ENCODE results near the gene NBAS. TPM values are rescaled to one million over a fixed set of nuclear protein-coding genes. Genes with fewer than 3 reads are reported as not detected.
"Not testable (repeated sequence)": the region's sequence is repeated elsewhere in the genome, so short reads cannot be mapped to it uniquely, and the experiment has no call there.

NBAS gene
- total and polyA plus RNA-seq, 8 donors: 26.6 to 36.7 (median 31.1) TPM

DNA sequence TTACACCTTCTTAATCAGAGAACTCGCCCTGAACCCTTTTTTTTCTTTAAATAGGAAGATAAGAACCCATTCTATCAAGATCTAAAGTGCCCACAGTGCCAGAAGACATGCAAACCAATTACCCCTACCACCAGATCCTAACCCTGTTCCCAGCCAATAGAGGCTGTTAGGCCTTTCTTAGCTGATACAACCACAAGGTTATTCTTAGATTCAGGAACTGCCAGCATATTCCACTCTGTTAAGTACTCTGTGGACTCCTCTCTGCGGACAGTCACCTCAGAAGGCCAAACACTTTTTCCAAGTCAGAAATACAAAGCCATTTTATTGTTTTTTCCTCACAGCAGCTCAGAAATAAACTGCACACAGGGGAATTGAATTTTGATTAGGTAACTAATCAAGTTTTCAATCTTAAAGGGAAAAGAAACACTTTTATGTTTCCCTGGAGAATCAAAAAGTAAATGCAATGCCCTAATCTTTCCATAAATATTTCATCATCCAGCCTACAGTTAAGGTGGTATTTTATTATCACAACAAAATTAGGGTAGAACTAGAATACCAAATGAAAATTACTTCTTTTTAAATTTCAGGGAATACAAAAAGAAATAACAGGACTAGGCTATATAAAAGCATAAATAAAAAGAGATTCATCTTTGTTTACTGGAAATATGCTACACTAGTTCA lies 111.4 kb downstream of the NBAS start:
- H3K27ac ChIP-seq: no peak overlapping the region
- H3K9me3 ChIP-seq: no peaks in the 10 kb centered on the region
- WGBS, 2 donors: 39 to 54% methylated on average over 2 of the region's 2 CpGs
- FAIRE-seq (no peak), ATAC-seq (peak in 3 of 4 donors; percentile 49 to 63 (median 61)), DNase-seq (no peak)
- H3K4me3 ChIP-seq: no peak overlapping the region
- TF ChIP-seq, protein P1, sequence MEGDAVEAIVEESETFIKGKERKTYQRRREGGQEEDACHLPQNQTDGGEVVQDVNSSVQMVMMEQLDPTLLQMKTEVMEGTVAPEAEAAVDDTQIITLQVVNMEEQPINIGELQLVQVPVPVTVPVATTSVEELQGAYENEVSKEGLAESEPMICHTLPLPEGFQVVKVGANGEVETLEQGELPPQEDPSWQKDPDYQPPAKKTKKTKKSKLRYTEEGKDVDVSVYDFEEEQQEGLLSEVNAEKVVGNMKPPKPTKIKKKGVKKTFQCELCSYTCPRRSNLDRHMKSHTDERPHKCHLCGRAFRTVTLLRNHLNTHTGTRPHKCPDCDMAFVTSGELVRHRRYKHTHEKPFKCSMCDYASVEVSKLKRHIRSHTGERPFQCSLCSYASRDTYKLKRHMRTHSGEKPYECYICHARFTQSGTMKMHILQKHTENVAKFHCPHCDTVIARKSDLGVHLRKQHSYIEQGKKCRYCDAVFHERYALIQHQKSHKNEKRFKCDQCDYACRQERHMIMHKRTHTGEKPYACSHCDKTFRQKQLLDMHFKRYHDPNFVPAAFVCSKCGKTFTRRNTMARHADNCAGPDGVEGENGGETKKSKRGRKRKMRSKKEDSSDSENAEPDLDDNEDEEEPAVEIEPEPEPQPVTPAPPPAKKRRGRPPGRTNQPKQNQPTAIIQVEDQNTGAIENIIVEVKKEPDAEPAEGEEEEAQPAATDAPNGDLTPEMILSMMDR (IDR thresholded peaks at IDR 0.05): no peak
- H3K27me3 ChIP-seq: no peaks in the 10 kb centered on the region
- intact Hi-C loops (cut with DNase I): no loop called here
- H3K36me3 ChIP-seq: peaks cover 0 to 2% (median 0%) of the 10 kb centered on the region in 3 donors
- no peaks in the 10 kb centered on the region for H3K4me1 ChIP-seq

DNA sequence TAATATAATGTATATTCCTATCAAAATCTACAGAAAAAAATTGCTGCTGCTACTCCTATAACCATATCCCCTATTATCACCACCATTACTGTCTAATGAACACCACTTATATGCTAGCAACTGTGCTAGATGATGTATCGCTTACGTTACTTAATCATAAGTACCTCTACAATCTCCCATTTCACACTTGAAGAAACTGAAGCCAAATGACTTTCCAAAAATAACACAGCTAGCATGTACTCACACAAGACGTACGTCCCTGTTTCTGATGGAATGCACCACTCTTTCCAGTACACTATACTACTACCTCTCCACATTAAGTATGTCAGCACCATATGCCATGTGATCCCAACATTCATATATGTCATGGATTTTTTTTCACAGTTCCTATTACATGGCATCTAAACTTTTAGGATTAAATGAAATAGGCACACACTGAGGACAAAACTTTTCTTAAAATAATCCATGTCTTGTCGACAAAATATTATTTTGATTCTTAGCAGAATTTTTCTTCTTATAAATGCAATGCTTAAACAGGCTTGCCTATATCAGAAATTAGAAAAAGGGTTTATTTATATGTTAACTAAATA lies 112.8 kb downstream of the NBAS start:
- intact Hi-C loops (cut with DNase I): no loop called here
- no peak overlapping the region for H3K4me3 ChIP-seq
- H3K36me3 ChIP-seq: no peaks in the 10 kb centered on the region
- H3K4me1 ChIP-seq: no peaks in the 10 kb centered on the region
- no peaks in the 10 kb centered on the region for H3K9me3 ChIP-seq
- ATAC-seq (no peak), DNase-seq (no peak), FAIRE-seq (no peak)
- H3K27ac ChIP-seq: no peak overlapping the region
- TF ChIP-seq, protein P1 (IDR thresholded peaks at IDR 0.05): no peak
- WGBS, 2 donors: 91% methylated on average over 5 of the region's 5 CpGs
- H3K27me3 ChIP-seq: no peaks in the 10 kb centered on the region

DNA sequence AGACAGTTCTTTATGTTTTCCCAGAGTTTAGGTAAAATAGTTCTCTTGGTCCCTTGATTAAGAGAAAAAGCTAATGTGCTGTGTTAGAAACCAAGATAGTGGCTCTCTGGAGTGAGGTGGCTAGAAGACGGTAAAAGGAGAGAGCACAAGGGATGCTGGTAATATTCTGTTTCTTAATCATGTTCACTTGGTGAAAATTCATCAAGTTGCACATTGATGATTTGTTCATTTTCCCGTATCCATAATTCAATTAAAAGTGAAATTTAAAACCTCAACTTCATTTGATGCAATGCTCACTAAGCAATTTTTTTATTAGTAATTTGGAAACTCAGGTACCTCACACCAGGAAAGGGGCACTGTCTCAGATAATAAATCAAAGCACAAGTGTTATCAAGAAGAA lies 113.8 kb downstream of the NBAS start:
- Histone ChIP-seq H3K36me3 (no peaks in the 10 kb centered on the region), H3K4me1 (no peaks in the 10 kb centered on the region), H3K27me3 (no peaks in the 10 kb centered on the region), H3K9me3 (no peaks in the 10 kb centered on the region), H3K27ac (no peak overlapping the region), H3K4me3 (no peak overlapping the region)
- 94 to 98% methylated on average over 2 of the region's 2 CpGs for WGBS, 2 donors
- DNase-seq (no peak), FAIRE-seq (no peak), ATAC-seq (no peak)
- TF ChIP-seq, protein P1 (IDR thresholded peaks at IDR 0.05): no peak
- intact Hi-C loops (cut with DNase I): no loop called here

DNA sequence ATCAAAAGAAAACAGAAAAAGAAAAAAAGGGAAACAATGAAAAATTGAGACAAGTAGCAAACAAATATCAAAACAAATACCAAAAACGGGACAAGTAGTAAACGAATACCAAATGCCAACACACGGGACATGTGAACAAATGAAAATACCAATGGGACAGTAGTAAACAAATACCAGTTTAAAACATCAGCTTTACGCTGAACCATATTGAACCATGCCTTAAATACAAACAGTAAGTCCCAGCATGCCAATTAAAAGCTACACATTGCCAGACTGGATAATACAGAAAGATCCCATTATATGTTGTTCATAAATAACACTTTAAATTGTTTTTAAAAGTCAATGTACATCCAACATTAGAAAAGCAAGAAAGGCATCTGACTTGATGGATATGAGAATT lies 114.2 kb downstream of the NBAS start:
- no peaks in the 10 kb centered on the region for H3K36me3 ChIP-seq
- FAIRE-seq: no peak
- H3K27me3 ChIP-seq: no peaks in the 10 kb centered on the region
- no peak for ATAC-seq
- intact Hi-C loops (cut with DNase I): no loop called here
- no peak overlapping the region for H3K4me3 ChIP-seq
- no peaks in the 10 kb centered on the region for H3K9me3 ChIP-seq
- WGBS, 2 donors: 92 to 93% methylated on average over 4 of the region's 4 CpGs
- DNase-seq: no peak
- TF ChIP-seq, protein P1 (IDR thresholded peaks at IDR 0.05): no peak
- no peak overlapping the region for H3K27ac ChIP-seq
- H3K4me1 ChIP-seq: no peaks in the 10 kb centered on the region

DNA sequence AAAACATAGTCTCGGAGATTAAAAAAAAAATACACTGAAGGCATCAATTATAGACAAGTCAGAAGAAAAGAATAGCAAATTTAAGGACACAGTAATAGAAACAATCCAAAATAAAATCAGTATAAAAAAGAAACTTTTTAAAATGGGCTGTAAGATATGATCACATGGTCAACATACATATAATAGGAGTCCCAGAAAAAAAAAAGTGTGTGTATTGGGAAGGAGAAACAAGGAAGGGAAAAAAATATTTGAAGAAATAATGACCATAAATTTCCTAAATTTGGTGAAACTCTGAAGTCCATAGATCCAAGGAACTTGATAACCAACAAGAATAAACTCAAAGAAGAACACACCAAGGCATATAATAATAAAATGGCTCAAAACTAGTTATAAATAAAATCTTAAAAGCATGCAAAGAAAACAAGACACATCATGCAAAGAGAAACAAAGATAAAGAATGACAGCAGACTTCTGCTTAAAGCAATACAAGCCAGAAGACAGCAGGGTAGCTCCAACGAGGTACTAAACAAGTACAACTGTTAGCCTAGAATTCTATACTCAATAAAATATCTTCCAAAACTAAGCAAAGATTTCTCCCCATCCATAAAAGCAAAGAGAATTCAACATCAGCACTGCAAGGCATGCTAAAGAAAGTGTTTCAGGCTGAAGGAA lies 115.1 kb downstream of the NBAS start:
- intact Hi-C loops (cut with DNase I): no loop called here
- WGBS, 2 donors: 91 to 95% methylated on average over 2 of the region's 2 CpGs
- ATAC-seq (no peak), FAIRE-seq (no peak), DNase-seq (no peak)
- TF ChIP-seq, protein P1 (IDR thresholded peaks at IDR 0.05): no peak
- no peaks in the 10 kb centered on the region for H3K36me3 ChIP-seq
- no peaks in the 10 kb centered on the region for H3K27me3 ChIP-seq
- H3K9me3 ChIP-seq: no peaks in the 10 kb centered on the region
- no peak overlapping the region for H3K27ac ChIP-seq
- H3K4me3 ChIP-seq: no peak overlapping the region
- H3K4me1 ChIP-seq: no peaks in the 10 kb centered on the region

DNA sequence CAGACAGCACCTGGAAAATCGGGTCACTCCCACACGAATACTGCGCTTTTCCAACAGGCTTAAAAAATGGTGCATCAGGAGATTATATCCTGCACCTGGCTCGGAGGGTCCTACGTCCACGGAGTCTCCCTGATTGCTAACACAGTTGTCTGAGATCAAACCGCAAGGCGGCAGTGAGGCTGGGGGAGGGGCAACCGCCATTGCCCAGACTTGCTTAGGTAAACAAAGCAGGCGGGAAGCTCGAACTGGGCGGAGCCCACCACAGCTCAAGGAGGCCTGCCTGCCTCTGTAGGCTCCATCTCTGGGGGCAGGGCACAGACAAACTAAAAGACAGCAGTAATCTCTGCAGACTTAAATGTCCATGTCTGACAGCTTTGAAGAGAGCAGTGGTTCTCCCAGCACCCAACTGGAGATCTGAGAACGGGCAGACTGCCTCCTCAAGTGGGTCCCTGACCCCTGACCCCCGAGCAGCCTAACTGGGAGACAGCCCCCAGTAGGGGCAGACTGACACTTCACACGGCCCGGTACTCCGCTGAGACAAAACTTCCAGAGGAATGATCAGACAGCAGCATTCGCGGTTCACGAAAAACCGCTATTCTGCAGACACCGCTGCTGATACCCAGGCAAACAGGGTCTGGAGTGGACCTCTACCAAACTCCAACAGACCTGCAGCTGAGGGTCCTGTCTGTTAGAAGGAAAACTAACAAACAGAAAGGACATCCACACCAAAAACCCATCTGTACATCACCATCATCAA lies 121.2 kb downstream of the NBAS start:
- H3K36me3 ChIP-seq; H3K4me3 ChIP-seq; ATAC-seq; H3K27me3 ChIP-seq; FAIRE-seq; H3K4me1 ChIP-seq; H3K27ac ChIP-seq; H3K9me3 ChIP-seq; intact Hi-C loops (cut with DNase I): not testable (repeated sequence)
- 95 to 96% methylated on average over 21 to 22 of the region's 22 CpGs for WGBS, 2 donors
- peak in 1 of 6 donors; percentile 42 for DNase-seq

DNA sequence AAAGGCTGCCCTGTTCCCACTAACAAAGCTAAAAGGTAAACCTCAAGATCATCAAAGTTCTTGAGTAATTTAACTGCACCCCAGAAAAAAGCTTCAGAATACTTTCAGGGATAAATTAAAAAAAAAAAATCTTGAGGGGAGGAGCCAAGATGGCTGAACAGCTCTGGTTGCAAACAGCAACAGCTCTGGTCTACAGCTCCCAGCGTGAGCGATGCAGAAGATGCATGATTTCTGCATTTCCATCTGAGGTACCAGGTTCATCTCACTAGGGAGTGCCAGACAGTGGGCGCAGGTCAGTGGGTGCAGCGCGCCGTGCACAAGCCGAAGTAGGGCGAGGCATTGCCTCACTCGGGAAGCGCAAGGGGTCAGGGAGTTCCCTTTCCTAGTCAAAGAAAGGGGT lies 121.8 kb downstream of the NBAS start:
- H3K9me3 ChIP-seq; intact Hi-C loops (cut with DNase I); FAIRE-seq; H3K4me1 ChIP-seq; ATAC-seq; H3K4me3 ChIP-seq; H3K27me3 ChIP-seq; H3K36me3 ChIP-seq; H3K27ac ChIP-seq; DNase-seq: not testable (repeated sequence)
- WGBS, 2 donors: 95 to 97% methylated on average over 10 of the region's 10 CpGs
